SHP77 treated with DMSO at 0.1 percent for 48 hours (cell line): Measurements from ENCODE around the gene MED12L.

Source experiments
- DNase-seq: peaks from one replicate; lab custom pipeline; 2025; lab: John Stamatoyannopoulos, UW

MED12L gene

DNA sequence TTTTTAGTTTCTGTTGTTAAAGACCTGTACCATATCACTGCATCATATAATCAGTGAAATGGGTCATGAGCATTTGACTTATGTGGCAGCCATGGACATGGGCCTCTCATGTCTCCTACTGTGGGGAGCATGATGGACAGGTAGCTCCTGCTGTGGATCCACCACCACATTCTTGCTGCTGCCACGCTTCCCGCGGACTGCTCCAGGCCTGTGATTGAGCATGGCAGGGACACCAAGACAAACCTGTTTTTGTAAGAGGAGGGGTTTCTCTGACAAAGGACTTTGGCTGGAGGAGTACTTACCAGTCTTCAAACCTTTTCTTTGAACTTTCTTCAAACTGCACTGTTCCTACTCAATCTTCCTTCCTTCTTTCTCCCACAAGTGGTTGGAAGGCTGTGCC is 210.8 kb downstream of the MED12L start:
- no peak for DNase-seq

DNA sequence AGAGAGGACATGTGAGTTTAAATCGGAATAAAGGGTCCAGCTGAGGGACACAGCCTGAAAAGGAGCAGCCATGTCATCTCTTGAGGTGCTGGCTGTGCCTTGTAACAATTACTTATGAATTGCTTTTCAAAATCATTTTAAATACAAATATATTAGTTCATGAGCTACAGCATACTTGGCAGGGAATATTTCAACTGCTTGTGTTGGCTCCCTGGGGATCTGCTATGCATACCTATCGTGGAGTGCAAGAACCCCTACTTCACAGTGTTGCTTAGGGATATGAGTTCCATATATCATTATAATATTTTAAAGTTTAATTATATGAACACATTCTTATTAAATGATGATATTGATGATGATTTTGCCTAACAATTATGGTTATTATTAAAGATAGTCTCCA is 212.0 kb downstream of the MED12L start:
- no peak for DNase-seq

DNA sequence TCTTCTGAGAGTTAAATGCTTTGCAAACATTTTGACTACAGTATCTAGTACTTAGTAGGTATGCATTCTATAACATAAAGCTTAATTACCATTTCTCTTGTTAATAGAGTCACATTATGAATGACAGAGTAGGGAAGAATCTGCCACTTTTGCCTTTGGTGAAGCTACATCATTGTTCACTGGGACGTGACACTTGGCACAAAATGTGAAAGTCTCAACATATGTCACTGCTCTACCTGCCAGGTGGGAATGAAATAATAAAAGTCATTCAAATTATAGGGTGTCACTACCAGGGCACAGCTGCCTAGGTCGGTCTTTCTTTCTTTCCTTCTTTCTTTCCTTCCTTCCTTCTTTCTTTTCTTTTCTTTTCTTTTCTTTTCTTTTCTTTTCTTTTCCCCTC is 213.5 kb downstream of the MED12L start:
- DNase-seq, result no peak

DNA sequence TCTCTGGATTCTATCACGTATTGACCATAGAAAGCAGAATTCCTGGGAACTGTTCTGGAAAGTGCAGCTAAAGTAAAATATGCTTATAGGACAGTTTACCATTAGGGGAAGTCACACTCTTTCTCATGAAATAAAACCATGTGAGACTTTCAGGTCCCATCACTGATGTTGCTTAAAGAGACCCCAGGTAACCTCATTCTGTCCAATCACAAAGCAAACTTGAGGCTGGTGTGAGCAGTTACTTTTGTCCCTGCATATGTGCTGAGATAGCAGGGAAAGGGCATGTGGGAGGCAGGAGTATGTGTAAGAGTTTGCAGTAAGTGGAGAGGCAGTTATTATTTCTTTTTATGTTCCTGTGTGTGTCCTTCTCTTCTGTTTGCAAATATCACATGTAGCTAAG is 215.1 kb downstream of the MED12L start:
- DNase-seq, result no peak

DNA sequence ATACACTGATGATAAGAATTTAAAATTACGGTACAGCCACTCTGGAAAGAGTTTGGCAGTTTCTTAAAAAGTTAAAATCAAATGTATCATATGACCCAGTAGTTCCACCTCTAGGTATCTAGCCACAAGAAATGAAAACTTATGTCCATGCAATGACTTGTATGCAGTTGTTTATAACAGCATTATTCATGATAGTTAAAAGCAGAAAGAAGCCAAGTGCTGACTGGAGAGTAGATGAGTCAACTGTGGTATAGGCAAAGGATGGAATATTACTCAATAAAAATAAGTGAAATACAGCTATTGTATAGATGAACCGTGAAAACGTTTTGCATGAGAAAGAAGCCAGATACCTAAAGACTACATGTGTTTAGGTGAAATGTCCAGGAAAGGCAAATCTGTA is 216.3 kb downstream of the MED12L start:
- no peak for DNase-seq

DNA sequence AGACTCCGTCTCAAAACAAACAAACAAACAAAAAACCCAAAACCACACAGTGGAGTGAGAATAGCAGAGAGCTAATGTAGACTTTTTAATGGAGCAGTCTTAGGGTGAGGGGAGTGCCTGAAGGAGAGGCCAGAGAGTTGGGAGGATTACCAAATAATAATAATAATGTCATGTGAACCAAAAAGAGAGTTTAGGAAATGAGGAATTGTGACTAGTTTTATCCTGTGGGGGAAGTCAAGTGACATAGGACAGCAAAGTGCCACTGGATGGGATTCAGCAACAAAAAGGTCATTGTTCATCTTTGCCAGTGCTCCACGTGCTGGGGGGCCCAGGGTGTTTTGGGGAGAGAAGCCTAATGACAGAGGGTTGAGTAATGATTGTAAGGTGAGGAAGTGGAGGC is 218.3 kb downstream of the MED12L start:
- no peak for DNase-seq

DNA sequence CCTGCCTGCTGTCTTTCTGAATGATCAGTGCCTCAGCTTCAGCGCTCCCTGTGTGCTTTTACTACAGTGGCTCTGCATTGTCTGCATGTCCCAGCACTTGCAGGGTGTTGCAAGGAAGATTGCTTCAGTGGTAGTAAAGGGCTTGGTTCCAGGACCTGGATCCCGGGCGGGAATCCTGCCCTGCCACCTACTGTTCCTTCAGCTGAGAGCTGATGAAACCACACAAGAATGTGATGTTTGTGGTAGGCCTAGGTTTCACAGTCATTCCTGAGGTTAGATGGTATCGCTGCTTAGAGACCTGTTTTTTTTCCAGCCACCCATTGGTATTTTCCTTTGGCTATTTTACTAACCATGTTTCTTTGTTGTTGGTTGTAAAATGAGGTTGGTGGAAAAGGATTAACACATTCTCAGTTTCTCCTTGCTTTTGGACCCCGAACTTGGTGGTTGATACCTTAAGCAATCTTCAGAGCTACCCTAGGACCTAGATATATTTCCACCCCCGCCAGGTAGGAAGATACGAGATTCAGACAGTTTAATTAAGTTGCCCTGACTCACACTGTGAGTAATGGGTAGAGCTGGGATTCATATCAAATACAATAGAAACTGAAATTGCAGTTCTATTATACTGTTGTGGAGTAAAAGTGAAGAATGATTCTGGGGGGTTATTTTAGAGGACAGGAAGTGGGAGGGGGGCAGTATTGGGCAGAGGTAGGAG is 219.8 kb downstream of the MED12L start:
- no peak for DNase-seq

DNA sequence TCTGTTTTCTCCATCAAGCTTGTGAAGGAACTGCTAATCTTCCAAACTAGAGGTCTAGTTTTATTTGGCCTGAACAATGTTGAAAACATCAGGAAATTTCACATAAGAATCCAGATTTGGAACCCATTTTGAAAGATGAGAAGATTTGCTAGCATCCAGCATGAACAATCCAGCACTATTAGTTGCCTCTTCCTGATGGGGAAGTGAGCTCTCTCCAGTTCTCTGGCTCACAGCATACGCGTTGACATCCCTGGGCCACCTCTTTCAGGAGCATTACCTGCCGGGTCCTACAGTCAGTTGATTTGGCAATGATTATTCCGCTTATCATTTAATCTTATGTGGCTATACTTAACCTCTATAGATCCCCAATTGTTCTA is 220.3 kb downstream of the MED12L start:
- DNase-seq, result no peak

DNA sequence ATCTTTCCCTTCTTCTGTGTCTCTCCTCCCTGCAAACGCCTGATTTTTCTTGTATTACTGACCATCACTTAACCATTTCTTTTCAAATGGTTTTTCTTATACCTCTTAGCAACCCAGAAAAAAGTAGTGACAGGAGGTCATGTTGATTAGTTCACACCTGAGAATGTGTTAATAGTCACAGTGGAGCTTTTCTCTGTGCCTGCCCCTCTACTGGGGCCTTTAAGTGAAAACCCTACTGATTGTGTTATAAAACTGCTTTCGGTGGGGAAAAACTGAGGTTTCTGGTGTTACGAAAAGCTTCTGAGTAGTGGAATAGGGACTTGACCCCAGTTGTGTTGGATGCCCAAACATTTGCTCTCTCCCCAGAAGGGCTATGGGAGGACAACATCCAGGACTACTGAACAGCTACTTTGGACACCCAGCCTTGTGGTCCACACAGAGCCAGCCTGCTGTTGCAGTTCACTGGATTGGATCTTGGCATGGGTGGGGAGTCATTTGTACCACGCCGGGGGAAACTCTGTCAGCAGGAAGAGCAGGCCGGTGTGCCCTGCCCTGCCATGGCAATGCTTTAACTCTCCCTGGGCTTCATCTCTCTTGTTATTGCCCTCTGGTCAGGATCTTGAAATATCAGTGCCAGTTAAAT is 220.8 kb downstream of the MED12L start:
- no peak for DNase-seq

DNA sequence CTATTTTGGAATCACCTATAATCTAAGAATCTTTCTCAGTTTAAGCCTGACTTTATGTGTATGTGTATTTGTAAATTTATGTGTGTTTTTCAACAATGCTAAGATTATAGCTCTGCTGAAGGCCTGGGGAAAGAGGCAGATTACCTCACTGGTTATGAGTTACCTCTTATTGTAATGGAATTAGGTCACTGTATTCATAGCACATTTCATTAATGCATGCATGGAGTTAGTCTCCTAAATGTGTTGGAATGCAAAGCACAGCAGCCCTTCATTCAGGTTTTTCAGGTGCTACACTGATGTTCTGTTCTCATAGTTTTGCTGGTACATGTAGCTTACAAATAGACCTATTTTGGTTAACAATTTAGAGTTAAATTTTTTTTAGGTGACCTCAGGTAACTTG is 221.7 kb downstream of the MED12L start:
- no peak for DNase-seq

DNA sequence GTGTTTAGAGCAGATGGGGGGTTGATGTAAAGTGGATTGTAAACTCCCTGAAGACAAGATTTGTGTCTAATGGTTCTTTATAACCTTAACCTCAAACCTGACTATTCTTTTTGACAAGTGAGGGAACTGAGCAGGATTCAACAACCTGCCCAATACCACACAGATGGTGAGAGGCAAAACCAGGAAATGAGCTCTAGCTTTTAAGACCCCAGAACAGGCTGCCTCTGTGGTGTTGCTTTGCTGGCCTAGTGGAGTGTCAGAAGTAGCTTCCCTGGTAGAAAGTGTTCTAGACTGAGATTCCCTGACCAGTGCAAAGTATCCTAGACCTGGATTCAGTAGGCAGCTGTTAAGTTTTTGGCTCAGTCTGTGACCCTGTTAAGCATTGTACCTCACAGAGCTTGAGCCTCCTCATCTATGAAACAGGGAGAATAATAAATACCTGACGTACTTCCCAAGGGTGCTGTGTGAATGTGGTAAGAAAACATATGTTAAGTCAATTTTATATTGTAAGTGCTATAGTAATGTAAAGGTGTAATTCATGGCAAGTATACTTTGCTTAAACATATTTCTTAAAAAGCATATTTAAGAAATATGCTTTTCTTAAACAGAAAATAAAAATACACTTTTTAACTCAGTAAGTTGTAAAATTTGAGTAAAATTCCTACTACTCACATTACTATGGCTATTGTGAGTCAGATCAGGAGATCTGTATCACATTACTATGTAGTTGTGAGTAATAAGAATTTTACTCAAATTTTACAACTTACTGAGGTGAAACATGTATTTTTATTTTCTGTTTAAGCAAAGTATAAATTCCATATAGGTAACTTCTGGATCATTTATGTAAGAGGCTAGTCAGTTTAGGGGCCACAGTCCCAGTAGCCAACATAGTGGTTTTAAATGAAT is 222.4 kb downstream of the MED12L start:
- DNase-seq, result no peak

DNA sequence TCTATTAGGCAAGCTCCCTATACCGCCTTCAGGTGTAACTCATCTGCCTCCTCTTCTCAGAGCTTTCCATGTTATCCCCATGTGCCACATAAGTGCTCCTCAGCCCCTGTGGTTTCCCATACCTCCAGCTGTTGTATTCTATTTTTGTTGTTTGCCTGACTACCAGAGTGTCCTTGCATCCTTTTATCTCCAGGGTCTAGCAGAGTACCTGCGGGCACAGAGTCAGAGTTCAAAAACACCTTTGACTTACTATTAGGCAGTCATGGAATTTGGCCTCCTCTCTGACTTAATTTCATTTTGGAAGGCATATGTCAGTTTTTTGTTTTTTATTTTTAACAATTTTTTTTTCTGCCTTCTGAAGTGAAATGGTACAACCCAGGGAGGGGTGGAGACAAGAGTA is 224.1 kb downstream of the MED12L start:
- no peak for DNase-seq

DNA sequence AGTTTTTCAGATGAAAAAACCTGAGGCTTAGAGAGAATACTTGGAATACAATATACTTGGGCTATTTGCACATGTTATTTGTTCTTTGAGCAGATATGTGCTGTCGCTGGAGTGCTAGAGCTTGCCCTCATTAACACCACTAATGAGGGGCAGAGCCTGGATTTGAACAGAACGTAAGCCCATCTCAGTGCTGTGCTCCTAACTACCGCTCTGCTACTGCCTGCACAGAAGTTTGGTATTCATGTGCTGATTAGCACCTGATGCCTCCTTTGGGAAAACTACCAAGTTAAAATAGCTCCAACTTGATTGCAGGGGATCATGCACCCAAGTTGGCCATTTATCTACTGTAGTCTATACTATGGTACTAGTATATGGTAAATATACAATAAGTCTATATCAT is 227.5 kb downstream of the MED12L start:
- DNase-seq, result no peak

DNA sequence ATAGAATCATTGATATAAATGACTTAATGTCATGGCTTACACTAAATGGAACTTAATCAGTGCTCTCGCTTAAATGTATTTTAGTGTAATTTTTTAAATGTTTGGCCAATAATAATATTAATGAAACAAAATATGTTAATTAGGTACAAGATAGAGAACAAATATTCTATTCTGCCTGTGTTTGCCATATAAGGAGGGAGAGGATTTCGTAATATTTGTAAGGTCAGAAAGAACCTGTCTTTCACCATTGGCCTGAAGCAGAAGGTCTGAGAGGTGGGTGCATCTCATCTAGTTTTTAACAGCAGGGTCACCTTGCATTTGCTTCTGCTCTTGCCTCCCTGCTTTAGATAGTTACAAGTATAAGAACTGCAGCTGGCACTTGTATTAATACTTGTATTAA is 228.7 kb downstream of the MED12L start:
- no peak for DNase-seq

DNA sequence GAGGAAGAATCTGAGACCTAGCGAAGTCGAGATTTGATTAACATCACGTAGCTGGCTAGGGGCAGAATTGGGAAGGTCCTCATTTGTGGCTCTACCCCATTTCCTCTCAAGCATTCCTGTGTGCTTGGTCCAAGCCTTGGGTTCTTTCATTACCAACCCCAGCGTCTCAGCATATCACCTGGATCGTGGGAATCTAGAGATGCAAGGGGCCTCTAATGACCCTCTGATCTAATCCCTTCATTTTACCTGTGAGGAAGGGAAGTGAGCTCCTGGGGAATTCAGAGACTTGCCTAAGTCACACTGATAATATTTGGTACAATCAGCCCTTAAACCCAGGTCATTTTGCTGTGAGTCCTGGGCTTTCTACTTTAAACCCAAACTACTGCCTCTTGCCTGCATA is 229.1 kb downstream of the MED12L start:
- DNase-seq, result no peak

DNA sequence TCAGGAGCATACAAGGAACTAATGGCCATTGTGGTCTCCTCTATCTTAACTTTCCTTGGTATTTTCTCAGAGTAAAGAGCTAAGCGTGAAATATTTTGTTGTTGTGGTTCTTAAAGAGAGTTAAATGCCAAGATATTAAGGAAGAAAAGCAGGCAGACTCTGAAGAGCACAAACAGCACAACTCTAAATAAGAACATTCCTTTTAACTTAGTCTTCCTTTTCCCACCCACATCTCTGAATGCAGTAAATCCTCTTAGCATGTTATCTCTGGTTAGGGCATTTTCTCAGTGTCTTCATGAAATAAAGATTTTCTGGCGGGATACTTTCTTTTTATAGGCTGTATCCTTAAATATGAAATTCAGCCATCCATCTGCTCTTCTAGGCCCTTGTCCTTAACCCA is 229.7 kb downstream of the MED12L start:
- no peak for DNase-seq

DNA sequence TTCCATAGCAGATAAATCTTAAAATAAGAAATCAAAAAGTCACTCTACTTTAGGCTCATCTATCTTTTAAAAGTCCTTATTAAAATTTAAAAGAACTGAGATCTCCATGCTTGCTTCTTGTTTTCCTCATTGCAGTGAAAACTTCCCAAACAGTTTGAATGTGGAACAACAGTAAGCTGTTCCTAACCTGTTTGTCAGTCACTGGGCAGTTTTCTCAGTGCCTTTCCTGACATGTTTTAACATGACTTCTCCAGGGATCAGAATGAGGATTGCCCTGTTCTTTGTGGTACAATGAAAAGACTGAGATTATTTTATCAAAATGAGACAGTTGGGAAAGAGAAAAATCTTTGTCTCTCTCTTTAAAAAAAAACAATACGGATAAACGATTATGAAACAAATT is 230.4 kb downstream of the MED12L start:
- no peak for DNase-seq

DNA sequence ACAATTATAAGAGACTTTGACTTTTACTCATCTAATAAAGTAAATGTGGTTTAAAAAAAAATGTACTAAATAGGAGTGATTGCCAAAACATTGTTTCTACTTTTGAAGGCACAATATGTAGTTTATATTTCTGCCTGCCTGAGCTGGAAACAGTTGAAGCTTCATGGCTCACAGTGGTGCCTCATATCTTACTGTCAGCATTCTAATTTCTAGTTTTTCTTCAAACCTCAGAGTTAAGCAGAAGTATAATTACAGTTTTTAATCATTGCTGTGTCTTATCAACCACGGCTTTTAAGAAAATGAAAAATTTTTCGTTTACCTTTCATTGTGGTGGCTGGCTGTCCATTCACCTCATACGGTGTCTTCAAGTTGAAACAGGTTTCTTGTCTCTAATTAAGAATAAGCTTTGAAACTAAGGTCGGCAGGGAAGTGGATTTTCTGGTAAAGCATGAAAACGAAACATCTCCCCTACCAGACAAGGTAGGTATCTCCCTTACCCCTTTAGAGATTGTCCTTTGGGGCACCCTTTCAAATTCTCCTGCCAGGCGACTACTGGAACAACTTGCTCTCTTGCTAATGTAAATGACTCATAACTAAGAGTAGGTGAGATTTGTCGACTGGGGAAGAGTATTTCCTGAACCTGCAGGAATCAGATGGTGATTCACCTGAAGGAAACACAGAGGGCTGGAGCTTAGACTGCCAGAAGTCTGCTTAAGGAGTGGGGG is 231.0 kb downstream of the MED12L start, which contains the start of gene GPR87:
Gene GPR87 (minus strand): TSS at position 554 of the 725 bp plus-strand sequence. CDS start 16,720 bp downstream, outside the sequence.
- no peak for DNase-seq

DNA sequence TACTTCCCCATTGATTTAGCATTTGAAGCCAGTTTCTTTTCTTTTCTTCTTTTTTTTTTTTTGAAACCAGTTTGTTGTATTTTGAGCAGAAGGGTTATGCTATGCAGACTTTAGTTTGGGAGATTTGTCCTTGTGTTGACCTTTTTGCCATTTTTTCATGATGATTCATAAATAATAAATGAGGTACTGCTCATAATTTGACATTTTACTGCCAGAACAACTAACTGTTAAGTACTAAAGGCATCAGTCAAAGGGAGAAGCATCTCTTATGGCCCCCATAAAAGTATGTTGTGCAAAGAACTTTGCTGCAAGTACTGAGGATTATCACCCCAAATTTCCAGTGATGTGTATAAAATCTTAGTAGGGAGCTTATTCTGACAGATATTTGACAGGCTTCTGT is 232.8 kb downstream of the MED12L start:
- no peak for DNase-seq

DNA sequence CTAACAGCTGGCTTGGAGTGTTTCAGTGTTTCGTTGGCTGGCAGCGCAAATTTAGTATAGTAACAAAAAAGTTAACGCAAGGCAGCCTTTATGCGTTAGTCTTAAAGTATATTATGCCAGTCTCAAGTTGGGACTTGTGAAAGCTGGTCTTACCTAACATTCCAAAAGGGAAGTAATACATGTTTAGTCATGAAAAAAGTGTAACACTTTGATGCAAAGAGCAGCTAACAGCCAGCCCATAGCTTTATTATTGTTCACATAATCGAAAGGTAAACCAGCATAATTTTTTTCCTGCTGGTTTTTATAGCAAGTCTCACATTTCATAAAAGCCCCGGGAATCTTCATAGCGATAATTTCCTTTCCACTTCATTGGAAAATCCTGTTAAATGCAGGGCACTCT is 233.5 kb downstream of the MED12L start:
- DNase-seq, result no peak

DNA sequence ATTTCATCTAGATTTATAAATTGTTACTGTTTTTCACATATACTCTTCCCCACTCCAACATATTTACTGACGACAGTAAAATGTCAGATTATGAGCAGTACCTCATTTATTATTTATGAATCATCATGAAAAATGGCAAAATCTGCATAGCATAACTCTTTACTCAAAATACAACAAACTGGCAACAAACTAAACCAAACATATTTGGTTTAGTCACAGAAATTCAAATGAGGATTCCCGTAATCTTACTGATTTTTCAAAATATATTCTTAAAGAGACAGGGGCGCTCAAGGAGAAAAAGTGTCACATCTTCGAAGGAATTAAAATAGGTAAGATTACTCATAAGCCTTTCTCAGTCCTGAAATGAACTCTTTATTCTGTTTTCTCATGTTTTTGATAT is 234.2 kb downstream of the MED12L start:
- no peak for DNase-seq

DNA sequence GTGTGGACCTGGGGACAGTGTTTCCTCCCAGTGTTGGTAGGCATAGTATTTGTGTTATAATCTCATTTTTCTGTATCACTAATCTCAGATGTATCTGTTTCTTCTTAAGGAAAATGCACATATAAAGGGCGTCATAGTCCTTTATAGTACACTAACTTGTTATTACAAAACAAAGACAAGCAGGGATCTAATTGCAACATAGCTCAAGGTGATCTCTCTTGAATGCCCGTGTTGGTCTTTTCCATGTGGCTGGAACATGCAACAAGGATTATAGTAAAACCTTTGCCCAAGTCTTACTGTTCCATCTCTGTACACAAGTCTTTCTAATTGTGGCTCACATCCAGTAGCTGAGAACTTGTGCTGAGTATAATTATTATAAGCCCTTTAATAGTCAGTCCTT is 234.7 kb downstream of the MED12L start:
- DNase-seq, result no peak
